SK-N-SH treated with all-trans-retinoic acid at 6 μM for 48 hours (cell line): ENCODE results near the gene PEAR1.

ENCODE experiments used
- ATAC-seq: fragments of 200-7000 bp; cut with Tn5 transposase; 3 replicates; pipeline ENCODE4 v1.9.1; 2020; ENCODE audit warnings: mild to moderate bottlenecking, moderate library complexity
- ARNTL ChIP-seq: fragments of 450-650 bp; formaldehyde crosslinking; IDR thresholded peaks from 2 replicates; pipeline ENCODE4 v1.5.0; 2020; ENCODE audit warnings: low read depth, mild to moderate bottlenecking, moderate library complexity, borderline replicate concordance
- BACH2 ChIP-seq: fragments of 250-450 bp; sonication (Bioruptor Pico); IDR thresholded peaks from 2 replicates; pipeline ENCODE4 v1.9.0; 2021; ENCODE audit warnings: mild to moderate bottlenecking, borderline replicate concordance
- CREB5 ChIP-seq: fragments of 250-450 bp; sonication (Bioruptor Pico); IDR thresholded peaks from 2 replicates; pipeline ENCODE4 v1.5.1; 2020; ENCODE audit warnings: low read depth, mild to moderate bottlenecking, moderate library complexity
- CSDC2 ChIP-seq: fragments of 250-450 bp; sonication (Bioruptor Pico); IDR thresholded peaks from 2 replicates; pipeline ENCODE4 v1.5.0; 2020; ENCODE audit warnings: mild to moderate bottlenecking, moderate library complexity
- ESRRG ChIP-seq: fragments of 250-450 bp; sonication (Bioruptor Pico); IDR thresholded peaks from 2 replicates; pipeline ENCODE4 v1.6.1; 2021; ENCODE audit warnings: mild to moderate bottlenecking
- GLIS3 ChIP-seq: fragments of 250-450 bp; sonication (Bioruptor Pico); IDR thresholded peaks from 2 replicates; pipeline ENCODE4 v1.5.0; 2020; ENCODE audit warnings: mild to moderate bottlenecking, moderate library complexity
- ISL1 ChIP-seq: fragments of 250-450 bp; sonication (Bioruptor Pico); IDR thresholded peaks from 2 replicates; pipeline ENCODE4 v2.1.2; 2022; ENCODE audit warnings: mild to moderate bottlenecking, moderate library complexity
- OSR1 ChIP-seq: fragments of 250-450 bp; sonication (Bioruptor Pico); IDR thresholded peaks from 2 replicates; pipeline ENCODE4 v1.8.0; 2022; ENCODE audit warnings: moderate library complexity, mild to moderate bottlenecking, inconsistent platforms
- PPARA ChIP-seq: fragments of 250-450 bp; sonication (Bioruptor Pico); IDR thresholded peaks from 2 replicates; pipeline ENCODE4 v1.5.0; 2020; ENCODE audit warnings: mild to moderate bottlenecking, borderline replicate concordance
- RARB ChIP-seq: fragments of 250-450 bp; sonication (Bioruptor Pico); IDR thresholded peaks from 2 replicates; pipeline ENCODE4 v1.8.0; 2021; ENCODE audit warnings: mild to moderate bottlenecking, moderate library complexity
- SNAI2 ChIP-seq: fragments of 250-450 bp; sonication (Bioruptor Pico); IDR thresholded peaks from 2 replicates; pipeline ENCODE4 v1.5.0; 2020; ENCODE audit warnings: mild to moderate bottlenecking, moderate library complexity
- TCF4 ChIP-seq: fragments of 250-450 bp; sonication (Bioruptor Pico); IDR thresholded peaks from 2 replicates; pipeline ENCODE4 v1.8.0; 2021; ENCODE audit warnings: mild to moderate bottlenecking, moderate library complexity, borderline replicate concordance
- TOX ChIP-seq: fragments of 250-450 bp; sonication (Bioruptor Pico); IDR thresholded peaks from 2 replicates; pipeline ENCODE4 v1.8.0; 2021; ENCODE audit warnings: mild to moderate bottlenecking, moderate library complexity, borderline replicate concordance
- TSHZ2 ChIP-seq: fragments of 250-450 bp; sonication (Bioruptor Pico); IDR thresholded peaks from 2 replicates; pipeline ENCODE4 v1.5.0; 2020; ENCODE audit warnings: mild to moderate bottlenecking, moderate library complexity
- ZFP3 ChIP-seq: fragments of 250-450 bp; sonication (Bioruptor Pico); IDR thresholded peaks from 2 replicates; pipeline ENCODE4 v1.5.0; 2020; ENCODE audit warnings: mild to moderate bottlenecking, moderate library complexity
- ZFP30 ChIP-seq: fragments of 450-650 bp; formaldehyde crosslinking; IDR thresholded peaks from 2 replicates; pipeline ENCODE4 v1.5.0; 2022; ENCODE audit warnings: mild to moderate bottlenecking, moderate library complexity
- ZNF565 ChIP-seq: fragments of 450-650 bp; formaldehyde crosslinking; conservative IDR thresholded peaks from 2 replicates; pipeline ENCODE4 v1.5.0; 2020; ENCODE audit warnings: low read depth, mild to moderate bottlenecking, moderate library complexity
- ZNF8 ChIP-seq: fragments of 450-650 bp; formaldehyde crosslinking; IDR thresholded peaks from 2 replicates; pipeline ENCODE4 v1.5.0; 2020; ENCODE audit warnings: mild to moderate bottlenecking, moderate library complexity
- TF ChIP-seq, protein P1 (sequence below): fragments of 250-450 bp; sonication (Bioruptor Pico); IDR thresholded peaks from 2 replicates; pipeline ENCODE4 v1.5.1; 2021; ENCODE audit warnings: mild to moderate bottlenecking, moderate library complexity
- TF ChIP-seq, protein P2 (sequence below): fragments of 250-450 bp; sonication (Bioruptor Pico); IDR thresholded peaks from 2 replicates; pipeline ENCODE4 v1.8.0; 2020; ENCODE audit warnings: mild to moderate bottlenecking, moderate library complexity, borderline replicate concordance
- TF ChIP-seq, protein P3 (sequence below): fragments of 250-450 bp; sonication (Bioruptor Pico); IDR thresholded peaks from 2 replicates; pipeline ENCODE4 v1.8.0; 2021; ENCODE audit warnings: low read depth, mild to moderate bottlenecking, moderate library complexity, borderline replicate concordance

Gene PEAR1

DNA sequence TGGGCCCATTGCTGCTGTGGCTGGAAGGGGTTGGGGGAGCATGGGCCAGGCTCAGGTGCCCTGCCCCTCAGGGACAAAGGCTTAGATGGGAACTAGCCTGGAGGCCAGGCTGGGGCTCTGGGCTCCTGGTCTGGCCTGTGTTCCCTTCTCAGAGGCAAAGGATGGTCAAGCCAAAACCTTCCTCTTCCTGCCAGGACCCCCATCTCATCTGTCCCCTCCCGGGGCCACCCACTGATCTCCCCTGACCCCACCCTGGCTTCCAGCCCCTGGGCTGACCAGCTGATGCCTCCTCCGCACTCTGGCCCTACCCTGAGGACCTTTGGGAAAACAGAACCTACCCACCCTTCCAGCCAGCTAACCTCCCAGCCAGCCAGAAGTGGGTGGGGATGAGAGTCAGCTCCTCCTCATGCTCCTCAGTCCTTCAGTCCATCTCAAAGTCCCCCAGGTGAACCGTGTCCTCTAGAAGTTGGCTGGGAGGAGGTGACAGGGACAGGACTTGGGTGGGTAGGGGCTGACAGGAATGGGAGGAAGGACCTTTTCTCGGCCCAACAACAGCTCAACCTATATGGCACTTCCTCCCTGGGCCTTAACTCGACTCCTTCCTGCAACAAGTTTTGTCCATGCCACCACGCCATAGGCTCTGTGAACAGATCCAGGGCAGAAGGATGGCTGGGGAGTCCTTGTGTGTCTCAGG, 7.5 kb downstream of the PEAR1 start:
- no peak for ATAC-seq
- no peak for TF ChIP-seq BACH2 (CRISPR knock-in tag)
- TF ChIP-seq ZNF565 (CRISPR knock-in tag): no peak
- no peak for TF ChIP-seq TSHZ2 (CRISPR knock-in tag)
- no peak for TF ChIP-seq ZFP30
- TF ChIP-seq RARB (CRISPR knock-in tag): no peak
- no peak for TF ChIP-seq OSR1 (CRISPR knock-in tag)
- no peak for TF ChIP-seq ZNF8 (CRISPR knock-in tag)
- TF ChIP-seq, protein P1, sequence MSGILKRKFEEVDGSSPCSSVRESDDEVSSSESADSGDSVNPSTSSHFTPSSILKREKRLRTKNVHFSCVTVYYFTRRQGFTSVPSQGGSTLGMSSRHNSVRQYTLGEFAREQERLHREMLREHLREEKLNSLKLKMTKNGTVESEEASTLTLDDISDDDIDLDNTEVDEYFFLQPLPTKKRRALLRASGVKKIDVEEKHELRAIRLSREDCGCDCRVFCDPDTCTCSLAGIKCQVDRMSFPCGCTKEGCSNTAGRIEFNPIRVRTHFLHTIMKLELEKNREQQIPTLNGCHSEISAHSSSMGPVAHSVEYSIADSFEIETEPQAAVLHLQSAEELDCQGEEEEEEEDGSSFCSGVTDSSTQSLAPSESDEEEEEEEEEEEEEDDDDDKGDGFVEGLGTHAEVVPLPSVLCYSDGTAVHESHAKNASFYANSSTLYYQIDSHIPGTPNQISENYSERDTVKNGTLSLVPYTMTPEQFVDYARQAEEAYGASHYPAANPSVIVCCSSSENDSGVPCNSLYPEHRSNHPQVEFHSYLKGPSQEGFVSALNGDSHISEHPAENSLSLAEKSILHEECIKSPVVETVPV (CRISPR knock-in tag): no peak
- no peak for TF ChIP-seq ARNTL (CRISPR knock-in tag)
- TF ChIP-seq ISL1 (CRISPR knock-in tag): no peak

- TF ChIP-seq CSDC2 (CRISPR knock-in tag) (no peak), ARNTL (CRISPR knock-in tag) (no peak), ZNF565 (CRISPR knock-in tag) (no peak), TOX (CRISPR knock-in tag) (no peak)
- TF ChIP-seq, protein P2, sequence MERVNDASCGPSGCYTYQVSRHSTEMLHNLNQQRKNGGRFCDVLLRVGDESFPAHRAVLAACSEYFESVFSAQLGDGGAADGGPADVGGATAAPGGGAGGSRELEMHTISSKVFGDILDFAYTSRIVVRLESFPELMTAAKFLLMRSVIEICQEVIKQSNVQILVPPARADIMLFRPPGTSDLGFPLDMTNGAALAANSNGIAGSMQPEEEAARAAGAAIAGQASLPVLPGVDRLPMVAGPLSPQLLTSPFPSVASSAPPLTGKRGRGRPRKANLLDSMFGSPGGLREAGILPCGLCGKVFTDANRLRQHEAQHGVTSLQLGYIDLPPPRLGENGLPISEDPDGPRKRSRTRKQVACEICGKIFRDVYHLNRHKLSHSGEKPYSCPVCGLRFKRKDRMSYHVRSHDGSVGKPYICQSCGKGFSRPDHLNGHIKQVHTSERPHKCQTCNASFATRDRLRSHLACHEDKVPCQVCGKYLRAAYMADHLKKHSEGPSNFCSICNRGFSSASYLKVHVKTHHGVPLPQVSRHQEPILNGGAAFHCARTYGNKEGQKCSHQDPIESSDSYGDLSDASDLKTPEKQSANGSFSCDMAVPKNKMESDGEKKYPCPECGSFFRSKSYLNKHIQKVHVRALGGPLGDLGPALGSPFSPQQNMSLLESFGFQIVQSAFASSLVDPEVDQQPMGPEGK (CRISPR knock-in tag): no peak
- TF ChIP-seq, all 23 proteins: peak for 0
- ATAC-seq: no peak
These were observed 8.0 kb downstream of the PEAR1 start for GRCh38 chr1:156901590-156901900.

DNA sequence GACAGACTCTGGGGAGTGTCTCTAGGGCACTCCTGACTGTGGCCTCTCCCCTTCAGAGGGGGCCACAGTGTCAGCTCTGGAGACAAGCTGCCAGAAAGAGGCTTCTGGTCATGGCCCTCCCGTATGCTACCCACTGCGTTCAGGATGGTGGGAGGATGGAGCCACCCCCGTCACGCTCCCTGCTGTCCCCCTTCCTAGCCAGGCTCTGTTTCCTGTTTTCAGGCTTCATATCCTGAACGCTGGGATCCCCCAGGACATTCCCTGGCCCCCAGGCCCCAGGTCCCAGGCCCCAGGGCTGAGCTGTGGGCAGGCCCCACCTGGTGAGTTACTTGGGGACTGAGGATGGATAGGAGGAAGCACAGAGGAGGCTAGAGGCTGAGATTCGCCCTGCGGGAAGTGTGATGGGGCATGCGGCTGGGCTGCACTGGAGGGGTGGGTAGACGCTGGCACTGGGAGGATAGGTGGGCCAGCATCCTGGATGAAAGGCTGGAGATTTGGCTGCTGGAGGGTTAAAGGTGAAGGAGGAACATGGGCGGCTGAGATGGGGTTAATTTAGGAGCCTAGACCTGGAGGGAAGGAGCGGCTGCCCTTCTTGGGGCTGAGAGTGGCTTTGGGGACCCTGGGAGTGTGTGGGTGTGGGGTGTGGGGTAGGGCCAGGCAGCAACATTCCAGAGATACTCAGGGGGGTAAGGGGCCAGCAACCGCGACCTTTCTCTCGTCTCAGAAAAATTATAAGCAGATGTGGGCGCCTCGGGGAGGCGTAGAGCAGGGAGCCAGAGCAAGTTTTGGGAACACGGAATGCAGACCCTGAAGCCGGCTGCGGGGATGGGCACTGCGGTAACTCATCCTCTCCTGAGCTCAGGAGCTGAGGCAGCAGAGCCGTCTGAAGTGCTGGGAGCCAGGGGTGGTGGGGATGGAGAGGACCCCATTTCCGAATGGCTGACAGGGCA, 8.7 kb downstream of the PEAR1 start:
- TF ChIP-seq TOX (CRISPR knock-in tag) (no peak), ZFP3 (CRISPR knock-in tag) (no peak), ZNF565 (CRISPR knock-in tag) (no peak), ISL1 (CRISPR knock-in tag) (no peak), ESRRG (CRISPR knock-in tag) (no peak), ZFP30 (no peak), SNAI2 (CRISPR knock-in tag) (no peak), CSDC2 (CRISPR knock-in tag) (no peak), ZNF8 (CRISPR knock-in tag) (no peak), RARB (CRISPR knock-in tag) (no peak), GLIS3 (CRISPR knock-in tag) (no peak), CREB5 (no peak), PPARA (CRISPR knock-in tag) (no peak), TCF4 (CRISPR knock-in tag) (no peak), TSHZ2 (CRISPR knock-in tag) (no peak)
- TF ChIP-seq, protein P1 (CRISPR knock-in tag): no peak
- TF ChIP-seq, protein P3, sequence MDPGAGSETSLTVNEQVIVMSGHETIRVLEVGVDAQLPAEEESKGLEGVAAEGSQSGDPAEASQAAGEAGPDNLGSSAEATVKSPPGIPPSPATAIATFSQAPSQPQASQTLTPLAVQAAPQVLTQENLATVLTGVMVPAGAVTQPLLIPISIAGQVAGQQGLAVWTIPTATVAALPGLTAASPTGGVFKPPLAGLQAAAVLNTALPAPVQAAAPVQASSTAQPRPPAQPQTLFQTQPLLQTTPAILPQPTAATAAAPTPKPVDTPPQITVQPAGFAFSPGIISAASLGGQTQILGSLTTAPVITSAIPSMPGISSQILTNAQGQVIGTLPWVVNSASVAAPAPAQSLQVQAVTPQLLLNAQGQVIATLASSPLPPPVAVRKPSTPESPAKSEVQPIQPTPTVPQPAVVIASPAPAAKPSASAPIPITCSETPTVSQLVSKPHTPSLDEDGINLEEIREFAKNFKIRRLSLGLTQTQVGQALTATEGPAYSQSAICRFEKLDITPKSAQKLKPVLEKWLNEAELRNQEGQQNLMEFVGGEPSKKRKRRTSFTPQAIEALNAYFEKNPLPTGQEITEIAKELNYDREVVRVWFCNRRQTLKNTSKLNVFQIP (CRISPR knock-in tag): no peak
- no peak; the same call in 2 of the 3 replicates for ATAC-seq
